OCI-LY3 (cell line): Measurements from ENCODE around the gene SLC35G1.

ENCODE experiments used
- H2AFZ ChIP-seq: fragments of 200-600, 300-600 bp; shearing (Covaris generic); 2 replicates; pipeline ENCODE4 v1.6.0; 2014; ENCODE audit warnings: antibody characterized with exemption, low read depth, low read length
- H3K27ac ChIP-seq: fragments of 200-600, 300-600 bp; sonication (generic); 2 replicates; pipeline ENCODE4 v1.5.1; 2014; ENCODE audit warnings: mild to moderate bottlenecking, low read length, moderate library complexity, mixed read lengths
- H3K27me3 ChIP-seq: fragments of 200-600, 300-600 bp; sonication (generic); 2 replicates; pipeline ENCODE4 v1.6.1; 2014; ENCODE audit warnings: low read depth, low read length, mixed read lengths
- H3K36me3 ChIP-seq: fragments of 200-600, 300-600 bp; sonication (generic); replicated peaks from 2 replicates; pipeline ENCODE3; 2014; ENCODE audit warnings: low read depth, low read length, mixed read lengths
- H3K4me1 ChIP-seq: fragments of 300-600, 200-600 bp; sonication (generic); 2 replicates; pipeline ENCODE4 v1.6.1; 2014; ENCODE audit warnings: low read length, mixed read lengths
- H3K4me2 ChIP-seq: fragments of 200-600, 300-600 bp; sonication (generic); 2 replicates; pipeline ENCODE4 v1.6.1; 2014; ENCODE audit warnings: low read length, mixed read lengths
- H3K4me3 ChIP-seq: fragments of 300-600, 200-600 bp; sonication (generic); 2 replicates; pipeline ENCODE4 v1.5.1; 2014; ENCODE audit warnings: antibody characterized with exemption, mild to moderate bottlenecking, low read length, moderate library complexity
- H3K79me2 ChIP-seq: fragments of 300-600, 200-600 bp; shearing (Covaris generic); 2 replicates; pipeline ENCODE4 v1.6.1; 2014; ENCODE audit warnings: mild to moderate bottlenecking, low read length, mixed read lengths
- H3K9ac ChIP-seq: fragments of 300-600, 200-600 bp; shearing (Covaris generic); 2 replicates; pipeline ENCODE4 v1.6.0; 2014; ENCODE audit warnings: mild to moderate bottlenecking, low read length, moderate library complexity
- H3K9me3 ChIP-seq: fragments of 200-600, 300-600 bp; shearing (Covaris generic); 2 replicates; pipeline ENCODE4 v1.6.1; 2014; ENCODE audit warnings: low read length, mixed read lengths; ENCODE audit not compliant: insufficient read depth
- H4K20me1 ChIP-seq: fragments of 200-600, 300-600 bp; sonication (generic); 2 replicates; pipeline ENCODE4 v1.6.1; 2016; ENCODE audit warnings: low read length, mixed read lengths; ENCODE audit not compliant: insufficient read depth
- EZH2phosphoT487 ChIP-seq: fragments of 200-600 bp; shearing (Covaris generic); IDR thresholded peaks from 2 replicates; pipeline ENCODE4 v1.6.1; 2018; ENCODE audit warnings: antibody characterized with exemption, mixed run types, low read depth
- TF ChIP-seq, protein P1 (sequence below): fragments of 200-600, 300-600 bp; sonication (generic); IDR thresholded peaks from 2 replicates; pipeline ENCODE4 v1.5.1; 2014; ENCODE audit warnings: antibody characterized with exemption, low read length, low read depth

The SLC35G1 gene

GRCh38 chr10:93912444-93912843 is 18.7 kb downstream of the SLC35G1 start:
- TF ChIP-seq, protein P1, sequence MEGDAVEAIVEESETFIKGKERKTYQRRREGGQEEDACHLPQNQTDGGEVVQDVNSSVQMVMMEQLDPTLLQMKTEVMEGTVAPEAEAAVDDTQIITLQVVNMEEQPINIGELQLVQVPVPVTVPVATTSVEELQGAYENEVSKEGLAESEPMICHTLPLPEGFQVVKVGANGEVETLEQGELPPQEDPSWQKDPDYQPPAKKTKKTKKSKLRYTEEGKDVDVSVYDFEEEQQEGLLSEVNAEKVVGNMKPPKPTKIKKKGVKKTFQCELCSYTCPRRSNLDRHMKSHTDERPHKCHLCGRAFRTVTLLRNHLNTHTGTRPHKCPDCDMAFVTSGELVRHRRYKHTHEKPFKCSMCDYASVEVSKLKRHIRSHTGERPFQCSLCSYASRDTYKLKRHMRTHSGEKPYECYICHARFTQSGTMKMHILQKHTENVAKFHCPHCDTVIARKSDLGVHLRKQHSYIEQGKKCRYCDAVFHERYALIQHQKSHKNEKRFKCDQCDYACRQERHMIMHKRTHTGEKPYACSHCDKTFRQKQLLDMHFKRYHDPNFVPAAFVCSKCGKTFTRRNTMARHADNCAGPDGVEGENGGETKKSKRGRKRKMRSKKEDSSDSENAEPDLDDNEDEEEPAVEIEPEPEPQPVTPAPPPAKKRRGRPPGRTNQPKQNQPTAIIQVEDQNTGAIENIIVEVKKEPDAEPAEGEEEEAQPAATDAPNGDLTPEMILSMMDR = no peak
- no peak for TF ChIP-seq EZH2phosphoT487
- H3K79me2 ChIP-seq = no peaks in the 10 kb centered on the region
- no peak overlapping the region for H3K9ac ChIP-seq
- no peaks in the 10 kb centered on the region for H3K9me3 ChIP-seq
- no peaks in the 10 kb centered on the region for H3K36me3 ChIP-seq
- no peak overlapping the region for H3K4me2 ChIP-seq
- H4K20me1 ChIP-seq = no peaks in the 10 kb centered on the region
- no peak overlapping the region for H3K4me3 ChIP-seq
- H3K27me3 ChIP-seq = no peaks in the 10 kb centered on the region
- H3K4me1 ChIP-seq = no peaks in the 10 kb centered on the region
- no peak overlapping the region for H3K27ac ChIP-seq
- H2AFZ ChIP-seq = no peak overlapping the region

GRCh38 chr10:93913706-93914105 is 19.9 kb downstream of the SLC35G1 start:
- Histone ChIP-seq H3K9me3 (no peaks in the 10 kb centered on the region), H3K4me1 (no peaks in the 10 kb centered on the region), H3K9ac (no peak overlapping the region), H4K20me1 (no peaks in the 10 kb centered on the region), H2AFZ (no peak overlapping the region), H3K79me2 (no peaks in the 10 kb centered on the region), H3K36me3 (no peaks in the 10 kb centered on the region), H3K4me3 (no peak overlapping the region), H3K27me3 (no peaks in the 10 kb centered on the region), H3K27ac (no peak overlapping the region), H3K4me2 (no peak overlapping the region)
- TF ChIP-seq, protein P1 = no peak

- Histone ChIP-seq H4K20me1 (no peaks in the 10 kb centered on the region), H3K4me3 (no peak overlapping the region), H3K9me3 (no peaks in the 10 kb centered on the region), H3K79me2 (no peaks in the 10 kb centered on the region), H3K27ac (no peak overlapping the region), H3K27me3 (no peaks in the 10 kb centered on the region), H3K4me1 (no peaks in the 10 kb centered on the region), H3K9ac (no peak overlapping the region), H3K4me2 (no peak overlapping the region), H3K36me3 (no peaks in the 10 kb centered on the region), H2AFZ (no peak overlapping the region)
- TF ChIP-seq, protein P1 = no peak
- TF ChIP-seq EZH2phosphoT487 = no peak
These were observed 21.8 kb downstream of the SLC35G1 start for GRCh38 chr10:93915598-93915997.

- TF ChIP-seq EZH2phosphoT487 = no peak
- TF ChIP-seq, protein P1 = peak; percentile 55
- Histone ChIP-seq H3K4me2 (no peak overlapping the region), H2AFZ (no peak overlapping the region), H4K20me1 (no peaks in the 10 kb centered on the region), H3K27ac (no peak overlapping the region), H3K9me3 (no peaks in the 10 kb centered on the region), H3K9ac (no peak overlapping the region), H3K4me1 (no peaks in the 10 kb centered on the region), H3K79me2 (no peaks in the 10 kb centered on the region), H3K27me3 (no peaks in the 10 kb centered on the region), H3K4me3 (no peak overlapping the region), H3K36me3 (no peaks in the 10 kb centered on the region)
These were observed 22.7 kb downstream of the SLC35G1 start for GRCh38 chr10:93916257-93917063.
